ENCODE measurements around the gene EGFL7.
A peak's percentile ranks its signal among the peaks of the same experiment; 100 is the strongest.

EGFL7 gene

DNA sequence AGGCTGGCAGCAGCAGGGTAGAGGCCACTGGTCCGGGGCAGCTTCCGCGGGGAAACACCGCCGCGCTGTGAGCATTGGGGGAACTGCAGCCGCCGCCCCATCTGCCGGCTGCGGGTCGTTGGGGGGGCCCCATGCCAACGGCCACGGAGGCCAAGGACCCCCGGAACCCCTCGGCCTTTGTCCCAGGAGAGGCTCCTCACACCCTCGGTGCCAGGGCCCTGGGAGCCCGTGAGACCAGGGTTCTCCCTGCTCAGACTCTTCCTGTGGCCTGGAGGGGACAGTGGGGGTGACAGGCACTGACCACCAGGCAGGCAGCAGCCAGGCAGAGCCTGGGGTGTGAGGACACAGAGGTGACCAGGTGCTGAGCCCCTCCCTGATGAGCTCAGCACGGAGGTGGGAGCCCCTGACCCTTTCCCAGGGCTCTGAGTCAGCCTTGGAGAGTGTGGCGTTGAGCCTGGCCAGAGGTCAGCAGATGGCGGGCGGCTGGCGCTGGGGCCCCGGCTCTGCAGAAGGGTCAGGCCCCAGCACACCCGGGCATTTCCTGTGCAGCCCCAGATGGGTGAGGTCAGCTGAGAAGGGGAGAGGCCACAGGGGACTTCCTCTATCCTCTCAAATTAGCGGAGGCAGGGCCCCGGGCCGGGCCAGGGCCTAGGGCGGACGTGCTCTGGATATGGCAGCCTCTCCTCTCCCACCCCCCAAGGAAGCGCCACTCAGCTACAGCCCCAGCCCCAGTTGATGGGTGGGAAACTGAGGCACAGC lies 17.9 kb upstream of the EGFL7 start:
- DNase-seq: no peak

DNA sequence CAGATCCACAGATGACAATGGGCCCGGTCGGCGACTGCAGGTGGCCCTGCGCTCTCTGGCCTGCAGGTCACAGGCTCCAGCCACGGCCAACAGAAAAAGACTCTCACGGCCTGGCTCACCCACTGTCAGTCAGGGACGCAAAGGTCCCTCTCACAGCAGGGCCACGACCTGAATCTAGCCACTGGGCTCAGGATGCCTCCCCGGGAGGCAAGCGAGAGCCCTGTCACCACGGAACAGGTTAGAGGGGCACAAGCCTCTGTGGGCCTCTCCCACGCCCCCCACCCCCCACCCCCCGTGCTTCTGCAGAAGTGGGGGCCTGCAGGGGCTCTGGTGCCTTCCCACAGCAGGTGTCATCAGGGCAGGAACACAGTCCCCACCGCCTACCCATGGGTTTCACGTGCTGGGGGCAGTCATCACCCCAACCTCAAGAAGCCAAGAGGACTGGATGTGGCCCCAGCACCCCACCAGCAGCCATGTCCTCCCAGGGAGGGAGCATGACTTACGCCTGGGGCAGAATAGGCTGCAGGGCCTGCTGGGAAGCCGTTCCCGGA lies 17.3 kb upstream of the EGFL7 start:
- DNase-seq: no peak

DNA sequence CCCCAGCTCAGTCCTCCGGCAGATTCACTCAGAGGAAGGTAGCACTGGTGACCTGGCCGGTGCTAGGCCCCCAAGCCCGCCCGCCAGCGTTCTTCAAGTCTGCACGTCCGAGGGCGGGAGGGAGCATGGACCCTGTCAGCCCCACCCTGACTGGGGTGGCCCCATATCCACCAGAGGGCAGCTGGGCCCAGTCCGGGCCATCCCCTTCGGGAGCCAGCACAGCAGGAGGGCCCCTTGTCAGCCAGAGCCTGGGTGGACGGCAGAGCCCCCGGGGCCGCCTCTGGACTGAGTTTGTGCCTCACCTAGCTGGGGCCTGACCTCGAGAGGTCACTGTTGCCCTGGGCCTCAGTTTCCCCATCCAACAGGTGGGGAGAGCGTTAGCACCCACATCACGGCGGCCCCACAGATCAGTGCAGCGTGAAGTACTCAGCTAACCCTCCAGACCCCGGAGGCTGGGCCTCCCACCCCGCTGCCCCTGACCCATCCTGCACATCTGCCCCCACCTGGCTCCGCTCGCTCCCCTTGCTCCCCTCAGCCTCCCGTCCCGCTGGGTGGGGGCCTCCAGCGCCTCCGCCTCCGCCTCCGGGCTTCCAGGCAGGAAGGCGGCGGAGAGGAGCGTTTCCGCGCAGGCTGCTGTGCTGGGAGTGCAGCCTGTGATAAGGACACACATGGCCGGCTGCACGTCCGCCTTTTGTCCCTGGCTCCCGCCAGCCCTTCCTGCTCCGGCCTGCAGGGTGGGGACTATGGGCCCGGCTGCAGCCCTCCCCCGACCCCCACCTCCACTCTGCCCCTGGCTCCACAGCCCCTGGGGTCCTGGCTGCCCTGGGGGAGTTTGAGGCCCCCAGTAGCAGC lies 16.6 kb upstream of the EGFL7 start:
- DNase-seq: peak; percentile 49

DNA sequence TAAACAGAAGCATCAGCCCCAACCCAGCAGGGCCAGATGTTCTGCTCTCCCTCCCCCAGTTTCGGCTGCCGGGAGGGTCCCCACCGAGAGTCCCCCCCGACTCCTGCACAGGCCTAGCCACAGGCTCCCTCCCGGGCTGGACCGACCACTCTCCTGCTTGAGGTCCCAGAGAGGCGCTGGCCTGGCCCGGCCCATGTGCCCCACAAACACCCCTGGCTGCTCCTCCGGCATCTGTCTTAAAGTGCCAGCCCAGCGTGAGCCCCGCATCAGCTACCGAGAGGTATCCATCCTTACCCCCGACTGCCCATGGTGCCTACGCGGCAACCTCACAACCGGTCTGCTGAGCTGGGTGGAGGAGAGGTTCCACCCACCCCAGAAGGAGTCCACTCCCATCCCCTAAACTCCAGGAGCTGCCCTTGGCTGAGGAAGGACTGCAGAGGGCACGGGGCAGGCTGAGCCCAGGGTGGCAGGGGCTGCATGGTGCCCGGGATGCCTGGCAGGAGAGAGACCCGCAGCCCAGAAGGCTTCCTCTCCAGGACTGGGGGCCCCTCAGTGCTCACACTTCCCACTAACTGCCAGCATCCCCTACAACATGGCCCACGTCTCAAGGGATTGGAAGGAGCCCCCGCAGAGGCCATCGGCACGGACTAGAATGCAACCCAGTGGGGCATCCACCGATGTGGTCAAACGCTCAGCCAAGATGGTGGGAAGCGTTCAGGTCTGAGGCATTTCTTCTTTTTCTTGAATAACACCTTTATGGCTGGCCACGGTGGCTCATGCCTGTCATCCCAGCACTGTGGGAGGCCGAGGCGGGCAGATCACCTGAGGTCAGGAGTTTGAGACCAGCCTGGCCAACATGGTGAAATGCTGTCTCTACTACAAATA lies 15.6 kb upstream of the EGFL7 start:
- DNase-seq: no peak

DNA sequence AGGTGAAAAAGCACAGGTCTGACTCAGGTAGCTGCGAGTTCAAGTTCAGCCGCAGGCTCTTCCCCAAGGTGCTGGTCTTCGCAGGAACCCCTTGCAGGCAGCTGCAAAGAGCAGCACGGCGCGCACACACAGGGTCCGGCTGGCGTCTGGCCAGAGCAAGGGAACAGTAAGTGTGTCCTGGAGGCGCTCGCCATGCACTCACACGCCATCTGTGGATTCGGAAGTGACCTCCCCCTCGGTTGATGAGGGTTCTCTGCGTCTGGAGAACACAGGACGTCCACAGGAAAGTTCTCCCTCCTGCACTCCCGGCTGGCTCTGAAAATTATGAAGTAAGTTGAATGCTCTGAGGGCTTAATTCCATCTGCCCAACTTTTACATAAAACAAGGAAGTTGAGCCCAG lies 14.0 kb upstream of the EGFL7 start:
- DNase-seq: no peak

DNA sequence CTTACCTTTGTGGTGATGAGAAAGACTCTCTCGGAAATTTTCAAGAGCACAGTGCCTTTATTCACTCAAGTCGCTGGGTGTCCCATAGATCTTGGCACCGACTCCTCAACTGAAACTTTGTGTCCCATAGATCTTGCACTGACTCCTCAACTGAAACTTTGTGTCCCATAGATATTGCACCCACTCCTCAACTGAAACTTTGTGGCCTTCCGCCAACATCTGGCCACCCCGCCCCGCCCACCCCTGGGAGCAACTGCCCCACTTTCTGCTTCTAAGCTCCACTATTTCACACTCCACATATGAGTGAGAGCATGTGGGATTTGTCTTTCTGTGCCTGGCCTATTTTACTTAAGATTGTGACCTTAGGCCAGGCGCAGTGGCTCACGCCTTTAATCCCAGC lies 12.7 kb upstream of the EGFL7 start:
- DNase-seq: no peak

DNA sequence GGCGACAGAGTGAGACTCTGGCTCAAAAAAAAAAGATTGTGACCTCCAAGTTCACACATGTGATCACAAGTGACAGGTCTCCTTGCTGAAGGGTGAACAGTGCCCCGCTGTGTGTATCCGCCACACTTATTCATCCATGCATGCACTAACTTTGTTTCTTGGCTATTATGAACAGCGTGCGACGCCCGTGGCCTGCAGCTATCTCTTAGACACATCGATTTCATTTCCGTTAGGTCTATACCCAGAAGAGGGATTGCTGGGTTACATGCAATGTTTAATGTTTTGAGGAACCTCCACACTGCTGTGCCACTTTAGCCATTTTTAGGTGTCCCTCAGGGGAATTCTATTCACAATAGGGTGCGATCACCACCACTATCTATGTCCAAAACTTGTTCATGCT lies 12.1 kb upstream of the EGFL7 start:
- DNase-seq: no peak

DNA sequence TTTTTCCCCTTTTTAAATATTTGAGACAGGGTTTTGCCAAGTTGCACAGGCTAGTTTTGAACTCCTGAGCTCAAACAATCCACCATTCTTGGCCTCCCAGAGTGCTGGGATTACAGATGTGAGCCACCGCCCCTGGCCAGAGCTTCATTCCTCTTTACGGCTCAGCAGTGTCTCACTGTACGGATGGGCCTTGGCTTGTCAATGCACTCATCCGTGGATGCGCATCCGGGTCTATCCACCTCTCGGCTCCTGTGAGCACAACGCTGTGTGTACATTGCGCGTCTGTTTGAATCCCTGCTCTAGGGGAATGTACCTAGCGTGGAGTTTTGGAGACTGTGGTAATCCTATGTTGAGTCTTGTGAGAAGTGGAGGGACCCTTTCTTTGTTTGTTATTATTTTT lies 10.9 kb upstream of the EGFL7 start:
- DNase-seq: no peak

DNA sequence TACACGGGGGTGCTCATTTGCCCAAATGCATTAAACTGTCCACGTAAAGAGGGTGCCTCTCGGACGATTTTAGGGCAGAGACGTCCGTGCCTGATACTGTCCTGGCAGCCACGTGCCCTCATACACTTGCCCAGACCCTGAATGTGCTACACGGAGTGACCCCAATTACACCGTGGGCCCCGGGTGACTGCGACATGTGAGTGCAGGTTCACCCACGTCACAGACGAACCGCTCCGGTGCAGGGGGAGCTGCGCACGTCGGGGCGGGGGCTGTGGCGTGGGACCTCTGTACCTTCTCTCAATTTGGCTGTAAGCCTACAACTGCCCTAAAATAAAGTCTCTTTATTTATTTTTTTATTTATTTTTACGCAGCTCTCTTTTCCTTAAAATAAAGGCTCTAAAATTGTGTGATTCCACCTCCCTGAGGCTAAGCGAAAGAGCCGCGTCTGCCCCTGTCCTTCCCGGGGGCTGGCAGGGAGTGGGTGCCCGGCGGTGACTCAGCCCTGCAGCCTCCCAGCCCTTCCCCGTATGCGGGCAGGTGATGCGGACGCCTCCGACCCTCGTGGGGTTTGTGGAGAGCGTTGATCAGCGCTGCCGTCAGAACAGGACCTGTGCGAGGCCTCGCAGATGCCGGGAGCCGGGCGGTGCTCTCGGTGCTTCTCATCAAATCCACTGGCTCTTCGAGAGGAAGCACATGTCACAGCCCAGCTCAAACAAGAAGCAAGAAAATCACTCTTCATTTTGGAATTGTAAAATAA lies 9.2 kb upstream of the EGFL7 start:
- no peak for DNase-seq

DNA sequence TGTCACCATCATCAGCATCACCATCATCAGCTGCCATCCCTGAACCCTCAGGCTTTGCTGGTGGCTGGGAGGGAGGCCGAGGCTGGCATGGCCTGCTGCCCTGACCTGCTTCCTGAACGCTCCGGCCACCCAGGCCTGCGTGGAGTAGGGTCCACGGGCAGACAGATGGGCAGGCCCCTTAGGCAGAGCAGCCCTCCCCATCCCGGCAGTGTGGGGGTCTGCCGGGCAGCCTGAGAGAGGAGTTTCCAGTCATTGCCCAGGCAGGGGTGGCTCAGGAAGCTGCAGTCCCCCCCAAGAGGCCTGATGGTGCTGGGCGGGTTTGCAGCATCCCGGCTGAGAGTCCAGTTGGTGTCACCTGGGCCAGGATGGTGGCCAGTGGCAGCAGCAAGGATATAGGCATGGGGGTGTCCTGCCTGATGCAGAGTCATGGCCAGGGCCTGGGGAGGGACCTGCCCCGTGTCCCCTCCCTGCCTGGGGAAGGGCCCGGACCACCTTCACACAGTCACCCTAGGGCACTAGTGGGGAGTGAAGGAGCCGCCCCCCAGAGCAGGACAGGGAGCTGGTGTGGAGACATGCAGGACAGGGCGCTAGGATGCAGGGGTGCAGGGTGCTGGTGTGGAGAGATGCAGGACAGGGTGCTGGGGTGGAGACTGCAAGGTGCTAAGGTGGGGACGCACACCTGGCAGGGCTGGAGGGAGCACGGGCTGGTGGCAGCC lies 7.7 kb upstream of the EGFL7 start:
- DNase-seq: no peak

DNA sequence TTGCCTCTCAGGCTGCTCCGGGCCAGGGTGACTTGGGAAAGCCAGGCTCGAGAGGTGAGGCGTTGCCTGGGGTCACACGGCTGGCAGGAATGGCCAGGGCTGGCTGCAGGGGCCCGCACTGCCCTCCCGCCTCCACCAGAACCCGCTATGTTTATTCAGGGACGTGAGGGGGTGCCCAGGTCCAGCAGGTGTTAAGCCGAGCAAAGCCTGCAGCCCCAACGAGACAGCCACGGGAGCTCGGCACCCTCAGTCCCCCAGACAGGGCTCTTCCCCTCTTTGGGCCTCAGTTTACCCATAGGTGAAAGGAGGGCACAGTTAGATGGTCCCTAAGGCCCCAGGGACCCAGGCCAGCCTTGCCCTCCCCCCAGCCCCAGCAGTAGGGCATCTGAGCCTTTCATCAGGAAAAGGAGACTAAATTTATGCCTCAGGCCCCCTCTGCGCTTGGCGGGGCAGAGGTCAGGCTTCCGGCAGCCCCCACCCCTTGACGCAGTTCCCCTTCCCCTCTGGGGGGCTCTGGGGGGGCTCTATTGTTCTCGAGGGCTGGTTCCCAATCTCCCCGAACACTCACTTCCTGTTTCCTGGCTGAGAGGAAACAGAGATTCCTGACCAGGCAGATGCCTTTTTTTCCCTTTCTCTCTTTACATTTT lies 7.1 kb upstream of the EGFL7 start:
- no peak for DNase-seq

DNA sequence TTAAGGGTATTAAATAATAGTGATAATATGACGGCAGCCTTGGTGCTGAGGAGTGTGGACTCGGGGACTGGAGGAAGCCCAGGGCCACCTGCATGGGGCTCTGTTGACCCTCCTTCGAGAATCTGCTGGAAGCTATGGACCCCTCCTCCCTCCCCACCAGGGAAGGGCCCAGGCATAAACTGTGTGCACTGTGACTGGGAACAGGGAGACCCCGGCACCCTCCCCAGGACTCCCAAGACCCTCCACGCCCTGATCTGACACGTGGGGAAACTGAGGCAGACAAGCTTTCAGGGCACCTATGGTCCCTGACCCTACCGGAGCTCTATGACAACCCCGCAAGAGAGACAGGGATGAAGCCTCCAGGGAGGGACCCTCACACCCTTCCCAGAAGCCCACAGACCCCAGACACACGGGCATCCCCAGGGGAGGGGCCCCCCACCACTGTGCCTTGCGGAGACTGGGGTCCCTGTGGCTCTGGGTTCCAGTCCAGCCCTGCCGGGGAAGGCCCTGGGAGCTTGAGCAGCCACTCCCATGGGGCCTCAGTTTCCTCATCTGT lies 6.5 kb upstream of the EGFL7 start:
- DNase-seq: no peak

DNA sequence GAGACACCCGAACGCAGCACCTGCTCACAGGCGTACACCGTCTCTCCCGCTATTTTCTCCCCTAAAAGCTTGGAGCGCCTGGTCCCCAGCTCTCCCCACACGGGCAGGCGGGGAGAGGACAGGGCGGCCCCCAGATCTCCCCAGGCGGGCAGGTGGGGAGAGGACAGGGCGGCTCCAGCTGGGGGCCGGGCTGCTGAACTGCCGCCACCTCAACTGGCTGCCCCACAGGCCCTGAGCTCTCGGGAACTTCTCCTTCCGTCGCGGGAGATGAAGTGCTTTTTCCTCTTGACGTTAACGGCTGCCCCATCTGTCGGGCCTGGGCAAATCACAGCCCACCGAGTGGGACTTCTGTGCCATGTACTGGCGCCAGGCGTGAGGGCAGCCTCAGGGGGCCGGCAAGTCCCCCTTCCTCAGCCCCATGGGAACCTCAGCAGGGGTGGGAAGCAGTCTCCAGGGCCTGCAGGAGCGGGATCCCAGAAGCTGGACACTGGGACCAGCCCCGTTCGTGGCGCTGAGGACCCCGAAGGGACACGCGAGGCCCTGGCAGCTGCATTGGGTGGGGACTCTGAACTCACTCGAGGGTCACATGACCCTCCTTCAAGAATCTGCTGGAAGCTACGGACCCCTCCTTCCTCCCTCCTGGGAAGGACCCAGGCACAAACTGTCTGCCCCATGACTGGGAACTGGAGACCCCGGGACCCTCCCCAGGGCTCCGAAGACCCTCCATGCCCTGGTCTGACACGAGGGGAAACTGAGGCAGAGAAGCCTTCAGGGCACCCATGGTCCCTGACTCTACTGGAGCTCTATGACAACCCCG lies 5.7 kb upstream of the EGFL7 start:
- no peak for DNase-seq

DNA sequence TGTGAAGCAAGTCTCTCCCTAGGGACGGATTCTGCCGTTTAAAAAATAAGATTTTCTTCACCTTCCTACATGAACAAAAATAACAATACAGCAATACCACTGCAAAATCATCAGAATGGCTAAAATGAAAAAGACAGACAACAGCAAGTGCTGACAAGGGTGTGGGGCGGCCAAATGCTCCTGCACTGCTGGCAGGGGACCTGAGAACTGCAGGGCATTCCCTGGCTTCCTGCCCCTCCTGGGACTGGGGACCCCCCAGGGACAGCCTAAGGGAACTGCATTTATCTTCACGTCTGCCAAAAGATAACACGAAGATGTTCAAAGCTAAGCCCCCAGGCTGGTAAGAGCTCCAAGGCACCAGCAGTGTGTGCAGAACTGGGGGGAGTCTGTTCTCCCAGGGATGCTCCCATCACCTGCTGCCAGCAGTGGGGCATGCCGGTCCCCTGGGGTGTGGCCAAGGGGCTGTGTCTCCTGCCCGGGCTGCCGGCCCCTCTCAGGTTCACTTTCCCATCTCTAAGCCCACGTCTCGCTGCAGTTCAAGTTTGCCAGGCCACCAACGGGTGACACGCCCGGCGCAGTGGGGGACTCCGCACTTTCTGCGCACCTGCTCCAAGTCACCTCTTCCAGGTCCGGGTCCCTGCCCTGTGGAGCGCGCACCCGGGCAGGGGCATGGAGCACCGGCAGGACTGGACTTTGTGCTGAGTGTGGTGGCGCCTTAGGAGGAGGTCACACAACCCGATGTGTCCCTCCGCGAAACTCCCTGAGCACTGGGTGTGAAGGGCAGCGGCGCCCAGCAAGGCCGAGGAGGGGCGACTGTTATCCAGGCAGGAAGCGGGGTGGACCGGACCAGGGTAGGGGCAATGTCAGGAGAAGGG lies 4.5 kb upstream of the EGFL7 start:
- no peak for DNase-seq

DNA sequence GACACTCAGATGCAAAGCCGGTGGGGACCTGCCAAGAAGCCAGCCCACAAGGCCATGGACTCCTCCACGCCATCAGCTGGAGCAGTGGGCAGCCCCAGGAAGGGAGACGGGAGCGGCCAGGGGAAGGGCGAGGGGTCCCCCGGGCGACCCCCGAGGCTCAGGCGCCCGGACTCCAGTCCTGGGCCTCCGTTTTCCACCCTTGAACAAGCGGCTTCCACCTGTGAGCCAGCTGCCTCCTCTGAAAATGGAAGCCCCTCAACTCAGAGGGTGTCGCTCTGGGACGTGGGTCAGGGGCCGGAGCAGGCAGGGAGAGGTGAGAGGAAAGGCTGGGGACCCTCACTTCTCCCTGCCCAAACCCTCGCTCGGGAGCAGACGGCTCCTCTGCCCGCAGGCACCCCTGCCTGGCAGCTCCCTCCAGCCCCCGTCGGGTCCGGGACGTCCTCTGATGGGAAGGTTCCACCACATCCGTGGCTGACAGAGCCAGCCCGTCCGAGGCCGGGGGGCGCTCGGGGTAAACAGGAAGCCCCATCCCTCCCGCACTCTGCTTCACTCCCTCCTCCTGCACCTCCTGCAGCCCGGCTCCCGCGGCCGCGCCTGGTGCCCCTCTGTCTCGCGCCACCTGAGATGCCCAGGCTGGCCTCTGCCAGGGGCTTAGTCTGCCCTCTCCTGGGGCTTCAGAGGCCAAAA lies 3.7 kb upstream of the EGFL7 start:
- no peak for DNase-seq

DNA sequence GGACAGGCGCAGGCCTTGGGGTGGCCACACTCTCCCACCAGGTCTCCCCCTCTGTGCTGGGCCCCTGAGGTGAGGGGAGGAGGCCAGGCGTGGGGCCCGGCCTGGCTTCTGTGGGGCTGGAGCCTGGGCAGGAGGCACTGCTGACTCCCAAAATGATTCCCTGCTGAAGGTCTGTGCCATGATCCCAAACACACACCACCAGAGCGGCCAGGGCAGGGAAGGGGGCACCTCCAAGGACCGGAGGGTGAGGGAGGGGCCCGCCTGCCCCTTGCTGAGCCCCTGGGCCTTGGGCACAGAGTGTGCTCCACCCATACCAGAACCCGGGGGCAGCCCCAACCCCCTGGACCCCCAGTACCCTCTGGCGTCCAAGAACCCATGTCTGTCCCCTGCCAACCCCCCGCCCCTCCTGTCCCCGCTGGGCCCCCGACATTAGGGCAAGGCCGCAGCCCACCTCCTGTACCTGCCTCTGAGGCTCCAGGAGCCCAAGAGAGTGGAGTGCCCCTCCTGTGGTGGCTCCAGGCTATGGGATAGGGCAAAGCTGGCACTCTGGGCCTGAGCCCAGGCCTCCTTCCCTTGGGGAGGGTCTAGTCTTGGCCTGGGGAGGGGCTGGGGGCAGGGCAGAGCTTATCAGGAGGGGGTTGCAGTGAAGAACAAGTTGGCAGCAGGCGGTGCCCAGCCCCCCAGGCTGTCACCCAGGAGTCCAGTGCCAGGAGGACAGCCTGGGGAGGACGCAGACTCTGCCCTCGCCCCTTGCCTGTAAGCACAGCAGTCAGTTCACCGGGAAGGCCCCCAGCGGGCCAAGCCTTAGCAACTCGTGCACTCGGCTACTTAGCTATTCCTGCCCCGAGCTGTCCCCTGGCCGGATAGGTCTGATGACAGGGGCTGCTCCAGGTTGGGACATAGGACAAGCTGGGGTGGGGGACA lies 2.6 kb upstream of the EGFL7 start:
- DNase-seq: no peak
